Esophagus muscularis mucosa (tissue), 4 donors: ENCODE data around the gene CAPSL. TPM values are rescaled to one million over a fixed set of nuclear protein-coding genes. Genes with fewer than 3 reads are reported as not detected.

Experiments
- DNase-seq: peaks from one replicate; pipeline ENCODE4 v3.0.0-alpha.2; 2017; ENCODE audit errors: extremely low spot score
- H3K27ac ChIP-seq, 4 donors: fragments of 200-600 bp; sonication (generic); replicated peaks in 1 of 4; 1 replicate in 3 of 4; 2 replicates in 1 of 4; pipeline ENCODE4 v1.5.1; 2016 to 2019; ENCODE audit warnings: mild to moderate bottlenecking in 1 of 4
- H3K27me3 ChIP-seq, 4 donors: fragments of 200-600 bp; sonication (generic); one replicate each; pipeline versions ENCODE4 v1.5.1 to v1.6.0; 2016 to 2019
- H3K36me3 ChIP-seq, 4 donors: fragments of 200-600 bp; sonication (generic); one replicate each; pipeline ENCODE4 v1.5.1; 2016 to 2019
- H3K4me1 ChIP-seq, 4 donors: fragments of 200-600 bp; sonication (generic); one replicate each; pipeline ENCODE4 v1.5.1; 2016 to 2019
- H3K4me3 ChIP-seq, 4 donors: fragments of 200-600 bp; sonication (generic); 1 replicate in 2 of 4; 2 replicates in 2 of 4; pipeline ENCODE4 v1.5.1; 2016 to 2019; ENCODE audit warnings: mild to moderate bottlenecking in 4 of 4, moderate library complexity in 1 of 4
- H3K9me3 ChIP-seq, 4 donors: fragments of 200-600 bp; sonication (generic); 1 replicate in 3 of 4; 2 replicates in 1 of 4; pipeline ENCODE4 v1.5.1; 2016 to 2019
- CTCF ChIP-seq, 3 experiments: fragments of 200-600 bp in 2 of 3; fragments of 450-650 bp in 1 of 3; sonication (generic) in 2 of 3; IDR thresholded peaks; one replicate each; pipeline ENCODE4 v1.5.1; 2017 to 2019; ENCODE audit warnings: antibody characterized with exemption in 3 of 3, mild to moderate bottlenecking in 2 of 3, moderate library complexity in 1 of 3
- EP300 ChIP-seq: sonication (generic); formaldehyde crosslinking; IDR thresholded peaks from one replicate; pipeline ENCODE4 v1.6.1; 2017; ENCODE audit warnings: antibody characterized with exemption
- POLR2A ChIP-seq: fragments of 450-650 bp; IDR thresholded peaks from one replicate; pipeline ENCODE4 v1.6.1; 2017; ENCODE audit warnings: antibody characterized with exemption, moderate library complexity, mild to moderate bottlenecking, low read depth
- POLR2AphosphoS5 ChIP-seq, 2 donors: sonication (generic); formaldehyde crosslinking; IDR thresholded peaks; one replicate each; pipeline ENCODE4 v1.6.1; 2017; ENCODE audit warnings: antibody characterized with exemption in 2 of 2
- WGBS: methylation state at CpG from one replicate; pipeline ENCODE4 v1.1.5; 2018; 5-methylcytosine and 5-hydroxymethylcytosine counted together
- intact Hi-C: fragments of 100-400 bp; cut with DNase I; formaldehyde crosslinking; loops from one replicate; pipeline ENCODE4 v1.15.1; 2023
- total RNA-seq, 4 donors: library from RNA; depleted of rRNA; stranded (reverse); fragments of >200 nt; gene quantifications; one replicate each; pipeline versions ENCODE4 v1.1.0 to v1.2.1, GENCODE V29; 2016

CAPSL gene
- total RNA-seq, 4 donors from 2014 or later = not detected

GRCh38 chr5:35881758-35882157, 56.7 kb downstream of the CAPSL start:
- Histone ChIP-seq H3K9me3 (no peaks in the 10 kb centered on the region), H3K27me3 (no peaks in the 10 kb centered on the region), H3K27ac (no peak overlapping the region), H3K4me3 (no peak overlapping the region), H3K4me1 (no peaks in the 10 kb centered on the region), H3K36me3 (no peaks in the 10 kb centered on the region)
- DNase-seq = no peak
- no peak for TF ChIP-seq EP300
- TF ChIP-seq CTCF (IDR thresholded peaks at IDR 0.05) = no peak
- TF ChIP-seq POLR2A = no peak
- TF ChIP-seq POLR2AphosphoS5 (IDR thresholded peaks at IDR 0.05) = no peak
- 74% methylated on average over 2 of the region's 2 CpGs for WGBS
- intact Hi-C loops = no loop called here

DNA sequence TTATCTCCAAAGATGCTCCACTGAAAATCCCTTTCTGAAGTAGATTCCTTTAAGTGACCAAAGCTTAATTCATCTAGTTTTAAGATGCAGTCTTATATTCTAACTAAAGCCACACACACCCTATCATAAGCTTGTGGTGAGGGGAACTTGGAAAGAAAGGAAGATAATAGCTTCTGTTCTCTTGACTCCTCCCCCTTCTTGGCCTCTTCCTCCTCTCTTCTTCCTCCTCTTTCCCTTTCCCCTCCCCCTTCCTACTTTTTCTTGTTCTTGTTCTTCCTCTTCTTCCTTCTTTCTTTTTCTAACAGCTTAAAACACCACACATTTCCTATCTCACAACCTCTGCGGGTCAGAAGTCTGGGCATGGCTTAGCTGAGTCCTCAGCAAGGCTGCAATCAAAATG, 58.3 kb downstream of the CAPSL start:
- intact Hi-C loops = no loop called here
- WGBS = 84% methylated on average over 1 of the region's 1 CpG

DNA sequence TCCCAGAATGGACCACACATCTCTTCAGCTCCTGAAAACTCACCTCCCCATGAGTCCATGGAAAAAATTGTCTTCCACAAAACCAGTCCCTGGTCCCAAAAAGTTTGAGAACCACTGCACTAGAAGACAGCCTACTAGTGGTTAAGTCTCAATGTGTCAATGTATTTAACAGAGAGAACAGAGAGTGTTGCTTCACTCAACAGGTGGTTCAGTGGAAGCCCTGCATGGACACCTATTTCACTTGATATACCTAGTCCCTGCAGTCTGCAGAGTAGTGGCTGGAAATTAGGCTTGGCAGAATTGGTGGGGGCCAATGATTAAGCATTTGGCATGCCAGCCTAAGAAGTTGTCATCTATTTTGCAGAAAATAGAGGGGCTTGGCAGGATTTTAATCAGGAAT, 58.8 kb downstream of the CAPSL start:
- no peaks in the 10 kb centered on the region for H3K27me3 ChIP-seq
- H3K27ac ChIP-seq = no peak overlapping the region
- H3K4me1 ChIP-seq = no peaks in the 10 kb centered on the region
- TF ChIP-seq CTCF (IDR thresholded peaks at IDR 0.05) = no peak
- no peak for TF ChIP-seq POLR2A
- TF ChIP-seq POLR2AphosphoS5 (IDR thresholded peaks at IDR 0.05) = no peak
- no peak for TF ChIP-seq EP300
- no peak for DNase-seq
- no peak overlapping the region for H3K4me3 ChIP-seq
- no peaks in the 10 kb centered on the region for H3K9me3 ChIP-seq
- no peaks in the 10 kb centered on the region for H3K36me3 ChIP-seq
- intact Hi-C loops = no loop called here

More for the DNA sequence above, 58.3 kb downstream of the CAPSL start:
- no peaks in the 10 kb centered on the region for H3K27me3 ChIP-seq
- H3K27ac ChIP-seq = no peak overlapping the region
- no peak overlapping the region for H3K4me3 ChIP-seq
- no peaks in the 10 kb centered on the region for H3K9me3 ChIP-seq
- H3K36me3 ChIP-seq = no peaks in the 10 kb centered on the region
- no peak for DNase-seq
- TF ChIP-seq POLR2AphosphoS5 (IDR thresholded peaks at IDR 0.05) (no peak), CTCF (IDR thresholded peaks at IDR 0.05) (no peak), POLR2A (no peak), EP300 (no peak)
- no peaks in the 10 kb centered on the region for H3K4me1 ChIP-seq

DNA sequence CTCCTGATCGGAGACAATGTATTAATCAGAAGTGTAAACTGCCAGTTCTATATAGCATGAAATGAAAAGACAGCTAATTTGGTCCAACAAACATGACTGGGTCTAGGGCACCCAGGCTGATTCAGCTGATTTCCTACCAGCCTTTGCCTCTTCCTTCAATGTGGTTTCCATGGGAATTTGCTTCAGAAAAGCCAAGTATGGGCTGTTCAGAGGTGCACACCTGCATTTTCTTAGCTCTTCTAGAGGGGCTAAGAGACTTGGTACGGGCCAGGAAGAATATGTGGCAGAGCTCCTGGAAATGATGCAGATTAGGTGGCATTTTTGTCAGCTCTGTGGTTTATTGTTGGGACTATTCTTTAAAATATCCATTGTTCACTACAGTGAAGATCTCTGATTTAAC, 59.3 kb downstream of the CAPSL start:
- WGBS = 79% methylated on average over 2 of the region's 2 CpGs
- intact Hi-C loops = no loop called here

More for the DNA sequence above, 59.3 kb downstream of the CAPSL start:
- no peaks in the 10 kb centered on the region for H3K4me1 ChIP-seq
- no peak overlapping the region for H3K4me3 ChIP-seq
- no peaks in the 10 kb centered on the region for H3K27me3 ChIP-seq
- no peak overlapping the region for H3K27ac ChIP-seq
- no peaks in the 10 kb centered on the region for H3K36me3 ChIP-seq
- no peak for DNase-seq
- no peak for TF ChIP-seq CTCF (IDR thresholded peaks at IDR 0.05)
- TF ChIP-seq EP300 = no peak
- TF ChIP-seq POLR2A = no peak
- no peak for TF ChIP-seq POLR2AphosphoS5 (IDR thresholded peaks at IDR 0.05)
- H3K9me3 ChIP-seq = no peaks in the 10 kb centered on the region
